T-helper 9 cell (primary cell): ENCODE results near the gene LSMEM2.
A peak's percentile ranks its signal among the peaks of the same experiment; 100 is the strongest.
"Not testable (repeated sequence)": the region's sequence is repeated elsewhere in the genome, so short reads cannot be mapped to it uniquely, and the experiment has no call there.

Experiments
- DNase-seq: peaks from one replicate; pipeline ENCODE4 v3.0.0-alpha.2; 2020
- total RNA-seq, 2 donors: gene quantifications; one replicate each; lab custom pipeline; 2026; lab: John Stamatoyannopoulos, UW

LSMEM2 gene
- total RNA-seq, result 0.14 to 0.24 reads per million in 2 donors

DNA sequence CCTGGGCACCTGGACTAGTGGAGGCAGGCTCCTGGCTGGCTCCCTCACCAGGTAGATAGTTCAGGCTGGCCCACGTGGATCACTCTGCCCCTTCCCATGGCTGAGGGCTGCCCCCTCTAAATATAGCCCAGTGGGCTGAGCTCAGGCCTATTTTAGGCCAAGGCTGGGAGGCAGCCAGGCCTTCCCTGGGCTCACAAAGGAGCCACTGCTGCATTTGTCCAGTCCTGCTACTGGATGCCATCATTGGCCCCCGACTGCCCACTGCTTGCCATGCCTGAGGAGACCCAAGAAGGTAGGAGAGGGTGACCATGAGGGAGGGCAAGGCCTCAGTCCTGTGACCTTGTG is at the start of gene LSMEM2:
TSS of gene LSMEM2 (plus strand) at position 208 of the 345 bp plus-strand sequence. CDS start at position 235, 27 bp downstream.
- DNase-seq, result no peak

DNA sequence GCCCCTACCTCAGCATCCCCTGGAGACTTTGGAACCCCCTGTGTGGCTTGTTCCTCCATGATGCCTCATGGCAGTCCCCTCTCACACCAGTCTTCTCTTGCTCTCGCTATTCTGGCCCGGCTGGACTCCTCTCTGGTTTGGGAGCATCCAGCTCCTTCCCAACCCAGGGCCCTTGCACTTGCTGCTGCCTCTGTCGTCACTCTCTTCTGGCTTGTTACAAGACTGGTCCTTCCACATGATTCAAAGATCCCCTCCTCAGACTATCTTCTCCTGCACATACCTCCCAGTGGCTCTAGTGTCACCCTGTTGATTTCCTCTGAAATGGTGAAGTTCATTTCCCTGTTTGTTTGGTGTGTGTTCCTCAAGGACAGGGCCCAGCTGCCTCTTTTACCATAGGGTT is 49.4 kb upstream of the LSMEM2 start:
- no peak for DNase-seq

DNA sequence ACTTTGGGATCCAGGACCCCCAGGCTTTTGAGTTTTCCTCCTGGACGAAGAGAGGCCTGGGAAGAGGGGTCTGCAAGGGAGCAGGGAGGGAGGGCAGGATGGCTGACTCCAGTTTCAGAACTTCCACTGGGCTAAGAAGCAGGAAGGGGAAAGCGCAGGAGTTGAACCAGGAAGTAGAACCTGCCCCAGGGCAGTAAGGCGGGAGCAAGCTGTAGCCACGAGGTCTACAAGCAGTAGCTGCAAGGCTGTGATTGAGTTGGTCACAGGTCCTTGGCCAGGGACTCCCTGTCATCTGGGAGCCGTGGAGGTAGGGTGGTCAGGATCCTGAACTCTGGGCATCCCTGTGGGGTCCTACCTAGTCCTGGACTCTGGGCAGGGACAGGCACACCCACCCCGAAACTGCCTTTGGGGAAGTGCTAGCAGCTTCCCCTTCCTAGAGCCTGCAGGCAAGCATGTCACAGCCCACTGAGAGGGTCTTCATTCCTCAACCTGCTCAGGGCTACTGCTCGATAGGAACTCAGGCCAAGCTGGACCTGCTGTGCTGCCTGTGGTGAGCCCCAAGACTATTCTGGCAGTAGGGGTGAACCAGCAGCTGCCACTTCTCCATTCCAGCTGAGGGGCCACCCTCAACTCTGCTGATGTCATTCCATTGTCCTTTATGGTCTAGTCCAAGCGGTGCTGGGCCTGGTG is 48.6 kb upstream of the LSMEM2 start:
- DNase-seq, result no peak

DNA sequence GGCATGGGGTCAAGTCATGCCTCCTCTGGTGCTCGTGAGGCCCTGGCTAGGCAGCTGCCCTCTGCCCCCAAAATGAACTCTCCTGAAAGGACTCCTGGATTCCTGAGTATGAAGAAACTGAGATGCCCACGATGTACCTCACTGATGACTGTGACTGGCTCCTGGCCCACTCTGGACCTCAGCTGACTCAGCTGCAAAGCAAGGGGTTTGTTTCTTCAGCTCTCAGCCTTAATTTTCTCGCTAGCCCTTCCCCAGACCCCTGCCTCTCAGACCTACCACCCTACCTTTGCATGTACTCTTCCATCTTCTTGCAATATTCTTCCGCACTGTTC is 48.1 kb upstream of the LSMEM2 start:
- DNase-seq, result no peak

DNA sequence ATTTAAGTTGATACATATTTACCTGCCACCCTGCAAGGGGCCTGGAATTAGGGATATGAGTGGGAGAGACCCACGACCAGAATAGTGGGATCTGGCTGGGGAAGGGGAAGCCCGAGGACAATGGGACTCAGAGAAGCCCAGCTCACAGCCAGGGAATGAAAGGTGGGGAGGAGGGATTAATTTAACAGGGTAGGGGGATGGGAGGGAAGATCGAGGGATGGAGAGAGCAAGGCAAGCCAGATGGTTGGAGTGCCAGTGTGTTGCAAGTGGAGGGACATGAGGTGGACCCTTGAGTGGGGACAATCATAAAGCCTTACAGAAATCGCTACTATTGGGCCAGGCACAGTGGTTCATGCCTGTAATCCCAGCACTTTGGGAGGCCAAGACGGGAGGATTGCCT is 47.3 kb upstream of the LSMEM2 start:
- DNase-seq, result no peak

DNA sequence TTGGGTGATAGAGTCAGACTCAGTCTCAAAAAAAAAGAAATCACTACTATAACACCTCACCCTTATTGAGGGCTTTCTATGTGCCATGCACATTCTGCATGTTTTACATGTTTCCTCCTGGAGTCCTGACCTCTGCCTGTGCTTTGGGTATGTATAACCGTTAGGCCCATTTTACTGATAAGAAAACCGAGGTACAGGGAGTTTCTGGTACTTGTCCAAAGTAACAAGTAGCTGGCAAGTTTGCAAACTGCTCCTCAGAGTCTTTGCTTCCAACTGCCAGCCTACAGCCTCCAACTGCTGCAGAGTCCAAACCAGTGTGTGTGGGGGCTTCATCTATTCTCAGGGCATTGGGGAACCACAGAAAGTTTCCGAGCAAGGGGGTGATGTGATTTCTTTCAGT is 46.6 kb upstream of the LSMEM2 start:
- no peak for DNase-seq

DNA sequence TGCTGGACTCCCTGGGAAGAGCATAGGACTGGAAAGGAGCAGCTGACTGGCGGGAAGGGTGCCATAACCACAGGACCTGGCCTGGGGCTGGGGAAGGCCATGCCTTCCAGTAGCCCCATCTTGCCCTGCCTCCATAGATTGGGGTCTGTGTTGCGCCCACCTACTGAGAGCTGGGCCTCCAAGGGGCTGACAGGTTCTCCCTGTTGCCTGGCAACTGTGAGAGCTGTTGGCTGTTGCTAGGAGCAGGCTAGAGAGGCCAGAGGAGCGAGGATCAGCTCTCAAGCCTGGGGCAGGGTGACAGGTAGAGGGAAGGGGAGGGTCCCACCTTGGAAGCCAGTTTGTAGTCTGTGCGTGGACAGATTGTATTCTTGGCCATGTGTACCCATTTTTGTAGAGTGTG is 45.7 kb upstream of the LSMEM2 start:
- DNase-seq, result no peak

DNA sequence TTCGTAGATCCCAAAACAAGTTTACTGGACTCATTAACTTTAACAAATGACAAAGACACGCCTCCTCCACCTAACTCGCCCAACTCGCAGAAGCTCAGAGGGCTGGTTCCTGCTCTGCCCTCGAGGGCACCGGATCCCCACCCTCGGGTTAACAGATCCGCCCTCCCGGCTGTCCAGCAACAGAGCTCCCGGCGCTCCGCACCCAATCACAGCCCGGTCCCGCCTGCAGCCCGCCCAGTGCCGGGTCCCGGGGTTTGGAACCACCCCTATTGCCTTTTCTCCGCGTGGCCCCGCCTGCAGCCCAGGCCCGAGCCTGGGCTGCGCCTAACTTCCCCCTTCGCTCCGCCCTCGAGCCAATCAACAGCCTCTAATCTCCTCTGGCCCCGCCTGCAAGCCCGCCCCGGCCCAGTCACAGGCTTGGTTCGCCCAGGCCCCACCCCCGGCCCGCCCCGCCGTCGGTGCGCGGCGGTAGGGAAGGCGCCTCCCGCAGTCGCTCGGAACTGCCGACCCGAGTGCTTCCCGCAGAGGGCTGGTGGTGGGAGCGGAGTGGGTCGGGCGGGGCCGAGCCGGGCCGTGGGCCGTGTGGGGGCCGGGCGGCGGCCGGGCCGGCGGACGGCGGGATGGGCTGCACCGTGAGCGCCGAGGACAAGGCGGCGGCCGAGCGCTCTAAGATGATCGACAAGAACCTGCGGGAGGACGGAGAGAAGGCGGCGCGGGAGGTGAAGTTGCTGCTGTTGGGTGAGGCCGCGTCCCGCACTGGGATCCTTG is 43.0 kb upstream of the LSMEM2 start, which contains the start of gene GNAI2:
TSS of gene GNAI2 (plus strand) at position 489 of the 768 bp plus-strand sequence. CDS start at position 621, 132 bp downstream.
- DNase-seq, result peak; percentile 97

DNA sequence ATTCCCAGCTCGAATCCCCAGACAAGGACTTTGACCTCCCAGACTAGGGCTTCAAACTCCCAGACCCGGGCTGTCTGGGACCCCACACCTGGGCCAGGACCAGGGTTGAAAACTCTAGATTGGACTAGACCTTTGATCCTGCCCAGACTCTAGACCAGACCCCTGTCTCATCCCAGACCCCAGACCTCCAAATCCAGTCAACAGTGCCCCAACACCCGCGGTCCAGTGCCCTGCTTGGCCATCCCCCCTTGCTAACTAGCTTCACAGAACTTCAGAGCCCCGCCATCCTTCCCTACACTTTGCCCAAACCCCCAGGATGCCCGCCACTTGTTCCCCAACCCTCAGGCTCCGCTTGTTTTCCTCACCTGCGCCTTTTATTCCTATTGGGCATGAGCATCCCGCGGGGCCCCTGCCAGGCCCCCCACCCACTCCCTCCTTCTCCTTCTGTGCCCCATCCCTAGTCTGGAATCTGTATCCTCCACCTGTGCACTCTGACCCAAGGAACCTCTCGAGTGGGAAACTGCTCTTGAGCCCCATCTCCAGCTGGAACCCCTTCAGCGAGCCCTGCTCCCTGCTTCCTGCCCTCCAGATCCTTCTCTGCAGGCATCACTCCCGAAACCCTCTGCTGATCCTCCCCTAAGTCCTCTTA is 42.3 kb upstream of the LSMEM2 start:
- no peak for DNase-seq

DNA sequence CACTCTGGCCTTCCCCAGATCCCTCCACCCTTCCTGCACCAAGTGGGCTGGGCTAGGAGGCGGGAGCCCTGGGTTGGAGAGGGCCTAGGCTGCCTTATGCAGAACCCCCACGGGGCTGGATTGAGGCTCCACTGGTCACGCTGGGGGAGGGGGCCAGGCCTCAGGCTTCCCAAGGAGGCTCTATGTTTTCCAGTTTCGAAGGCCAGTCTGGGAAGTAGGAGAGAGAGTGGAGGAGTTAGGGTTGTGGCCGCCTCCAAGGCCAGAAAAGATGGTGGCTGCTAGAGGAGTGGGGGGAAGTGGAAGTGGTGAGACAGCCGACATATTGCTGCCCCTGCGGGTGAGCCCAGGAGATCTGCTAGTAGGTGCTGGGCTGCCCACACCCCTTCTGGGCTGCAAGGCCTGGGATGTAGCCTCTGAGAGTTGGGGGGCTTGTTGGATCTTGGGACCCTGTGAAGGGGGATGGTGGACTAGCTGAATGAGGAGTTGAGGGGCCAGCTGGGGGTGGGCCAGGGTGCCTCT is 41.7 kb upstream of the LSMEM2 start:
- no peak for DNase-seq

DNA sequence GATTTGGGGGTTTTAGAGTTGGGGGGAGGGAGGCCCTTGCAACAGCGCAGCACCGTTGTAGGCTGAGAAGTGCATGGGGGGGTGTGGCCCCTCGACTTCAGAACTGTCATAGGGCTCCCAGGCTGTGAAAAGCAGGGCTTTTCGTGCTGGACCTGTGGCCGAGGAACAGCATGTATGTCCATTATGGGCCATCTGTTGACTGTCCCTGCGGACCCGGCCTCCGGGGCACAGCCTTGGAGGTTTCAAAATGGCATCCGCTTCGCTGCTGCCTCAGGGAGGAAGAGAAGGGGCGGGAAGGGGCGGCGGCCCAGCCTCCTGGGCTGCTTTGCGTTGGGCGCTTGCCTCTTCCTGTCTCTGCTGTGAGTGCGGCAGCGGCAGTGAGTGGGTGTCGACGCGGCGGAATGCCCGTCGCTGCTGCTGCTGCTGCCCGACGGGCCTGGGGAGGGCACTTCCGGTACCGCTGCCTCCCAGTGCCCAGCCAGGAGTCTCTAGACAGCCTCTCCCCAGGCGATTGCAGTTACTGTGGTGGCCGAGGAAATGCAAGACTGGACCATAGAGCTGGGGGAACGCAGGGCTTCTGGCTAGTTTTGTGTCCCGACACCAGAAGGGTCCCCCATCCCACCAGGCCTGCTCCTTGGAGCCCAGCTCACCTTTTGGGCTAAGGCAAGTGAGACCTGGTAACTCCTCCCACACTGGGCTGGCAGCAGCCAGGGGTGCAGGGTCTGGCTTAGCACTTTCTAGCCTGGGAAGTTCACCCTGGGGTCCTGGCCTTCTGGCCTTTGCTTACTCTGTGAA is 40.9 kb upstream of the LSMEM2 start:
- DNase-seq, result peak; percentile 76

DNA sequence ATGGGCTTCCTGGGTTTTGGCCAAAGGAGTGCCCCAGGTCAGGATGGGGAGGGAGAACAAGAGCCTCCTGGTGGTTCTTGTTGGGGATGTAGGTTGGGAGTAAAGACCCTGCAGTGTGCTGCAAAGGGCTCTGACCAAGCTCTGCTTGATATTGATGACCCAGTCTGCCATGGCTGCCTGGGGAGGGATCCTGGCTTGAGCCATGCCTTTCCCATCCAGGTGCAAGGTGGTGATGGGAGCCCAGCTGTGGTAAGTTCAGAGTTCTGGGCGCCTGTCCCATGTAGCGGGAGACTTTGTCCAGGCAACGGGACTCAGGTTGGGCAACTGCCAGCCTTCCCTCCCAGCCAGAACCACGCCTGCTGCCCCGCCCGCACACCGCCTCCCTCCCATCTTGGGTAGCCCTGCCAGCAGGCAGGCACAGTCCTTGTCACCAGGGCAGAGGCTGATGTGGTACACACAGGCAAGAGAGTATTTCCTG is 40.3 kb upstream of the LSMEM2 start:
- DNase-seq, result no peak

DNA sequence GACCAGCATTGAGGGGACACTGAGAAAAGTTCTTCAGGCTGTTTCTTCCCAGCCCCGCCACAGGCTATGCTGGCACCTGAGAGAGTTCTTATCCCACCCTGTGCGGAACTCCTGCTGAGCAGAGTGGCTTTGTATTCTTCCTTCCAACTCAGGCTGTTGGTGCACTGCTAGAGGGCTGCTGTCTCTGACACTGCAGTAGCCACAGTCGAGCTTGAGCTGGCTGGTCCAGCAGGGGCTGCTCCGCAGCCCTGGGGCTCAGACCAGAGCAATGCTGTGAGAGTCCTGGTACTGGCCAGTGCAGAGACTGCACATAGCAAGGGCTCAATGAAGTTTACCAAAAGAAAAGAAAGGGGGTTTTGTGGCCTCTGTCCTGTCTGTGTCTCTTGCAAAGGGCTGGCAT is 39.2 kb upstream of the LSMEM2 start:
- no peak for DNase-seq

DNA sequence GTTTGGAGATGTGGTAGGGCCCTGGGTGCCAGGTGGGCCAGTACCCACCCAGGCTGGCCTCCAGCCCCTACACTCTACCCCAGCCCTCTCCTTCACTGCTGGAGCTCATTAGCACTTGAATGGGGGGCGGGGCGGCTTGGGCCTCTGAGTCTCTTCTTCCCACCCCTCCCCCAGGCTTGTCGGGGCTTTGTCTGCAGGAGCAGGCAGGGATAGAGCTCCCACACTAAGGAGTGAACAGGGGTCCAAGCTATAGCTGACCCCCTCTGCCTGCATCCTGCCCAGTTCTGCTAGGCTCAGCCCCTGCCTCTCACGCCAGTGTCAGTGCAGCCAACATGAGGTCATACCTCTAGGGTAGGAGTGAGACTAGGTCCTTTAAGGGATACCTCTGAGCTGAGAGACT is 37.7 kb upstream of the LSMEM2 start:
- no peak for DNase-seq

DNA sequence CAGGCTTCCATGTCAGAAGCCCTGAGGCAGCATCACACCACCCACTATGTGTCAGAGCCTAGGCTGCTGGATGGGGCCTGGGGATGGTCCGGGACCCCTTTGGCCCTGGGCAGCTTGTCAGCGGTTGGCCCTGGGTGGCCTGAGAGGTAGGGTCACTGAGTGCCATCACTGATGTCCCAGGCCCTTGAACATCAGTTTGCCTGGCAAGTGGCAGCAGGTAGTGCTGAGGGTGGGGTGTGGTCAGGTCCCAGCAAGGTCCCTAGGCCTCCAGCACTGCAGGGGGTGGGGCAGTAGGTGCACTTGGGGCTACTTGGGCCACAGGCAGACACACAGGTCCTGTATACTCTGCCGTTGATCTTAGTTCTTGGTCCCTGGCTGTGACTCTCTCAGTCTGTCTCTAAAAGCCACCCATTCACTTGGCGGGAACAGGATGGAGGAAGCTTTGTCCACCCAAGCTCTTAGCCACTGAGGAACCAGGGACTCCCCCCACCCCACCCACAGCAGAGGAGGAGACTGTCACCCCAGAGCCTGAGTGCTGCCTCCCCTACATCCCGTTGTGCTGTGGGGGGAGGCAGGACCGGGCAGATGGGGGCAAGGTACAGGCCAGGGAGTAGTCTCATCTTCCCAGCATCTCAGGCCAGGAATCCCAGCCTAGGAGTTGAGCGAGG is 37.0 kb upstream of the LSMEM2 start:
- no peak for DNase-seq

DNA sequence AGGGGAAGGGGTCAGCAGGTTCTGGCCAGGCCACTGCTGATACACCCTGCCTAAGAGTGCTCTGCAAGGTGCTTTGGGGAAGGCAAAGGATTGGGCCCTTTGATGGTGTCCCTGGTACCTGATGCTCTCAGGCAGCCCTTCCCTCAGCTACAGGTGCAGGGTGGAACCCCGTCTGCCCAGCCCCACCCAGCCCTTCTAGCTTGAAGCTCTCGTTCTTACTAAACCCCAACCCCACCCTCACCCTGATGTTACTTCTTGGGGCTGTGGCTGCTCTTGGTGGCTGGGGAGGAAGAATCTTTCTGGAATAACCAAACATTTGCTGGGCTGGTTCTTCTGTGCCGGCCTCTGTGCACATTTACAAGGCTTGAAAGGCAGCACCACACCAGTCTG is 36.5 kb upstream of the LSMEM2 start:
- DNase-seq, result no peak

DNA sequence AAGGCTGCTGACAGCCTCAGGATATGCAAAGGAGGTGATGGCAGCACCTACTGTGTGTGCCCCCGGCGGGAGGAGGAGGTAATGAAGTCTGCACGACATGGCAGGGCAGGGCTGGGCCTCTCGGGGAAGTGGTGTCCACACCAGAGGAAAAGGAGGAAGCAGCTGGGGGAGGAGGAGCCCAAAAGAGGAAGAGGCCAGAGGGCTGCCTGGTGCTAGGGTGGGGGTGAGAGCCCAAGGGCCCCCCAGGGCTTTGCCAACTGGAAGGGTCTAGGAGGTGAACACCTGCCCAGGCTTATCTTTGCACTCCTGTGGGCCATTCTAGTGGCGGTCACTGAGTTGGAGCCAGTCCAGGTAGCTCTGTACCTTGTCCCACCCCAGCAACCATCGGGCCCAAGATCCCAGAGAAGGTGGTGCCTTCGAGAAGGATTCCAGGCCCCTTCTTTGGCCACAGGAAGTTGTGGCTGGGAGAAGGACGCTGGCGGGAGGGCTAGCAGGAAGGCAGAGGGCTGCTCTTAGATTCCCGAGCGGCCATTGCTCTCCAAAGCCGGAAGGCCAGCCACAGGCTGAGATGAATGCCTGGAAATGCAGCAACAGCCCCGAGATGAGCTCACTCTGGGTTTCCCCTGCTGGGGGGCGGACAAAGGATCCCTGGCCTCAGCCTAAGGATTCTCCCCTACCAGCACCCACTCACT is 35.9 kb upstream of the LSMEM2 start:
- no peak for DNase-seq

DNA sequence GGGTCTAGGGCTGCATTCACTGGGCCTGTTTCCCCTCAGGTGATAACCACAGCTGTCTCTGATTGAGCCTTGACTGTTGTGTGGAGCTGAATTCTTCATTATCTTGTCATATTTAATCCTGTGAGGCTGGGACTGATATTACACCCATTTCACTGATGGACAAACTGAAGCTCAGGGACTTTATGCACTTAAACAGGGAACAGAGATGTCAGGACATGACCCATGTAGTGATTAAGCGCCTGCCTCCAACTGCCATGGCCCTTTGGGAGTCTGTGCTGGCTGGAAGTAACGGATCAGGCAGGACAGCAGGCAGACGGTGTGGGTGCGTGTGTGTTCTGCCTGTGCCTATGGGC is 35.4 kb upstream of the LSMEM2 start:
- DNase-seq, result no peak

DNA sequence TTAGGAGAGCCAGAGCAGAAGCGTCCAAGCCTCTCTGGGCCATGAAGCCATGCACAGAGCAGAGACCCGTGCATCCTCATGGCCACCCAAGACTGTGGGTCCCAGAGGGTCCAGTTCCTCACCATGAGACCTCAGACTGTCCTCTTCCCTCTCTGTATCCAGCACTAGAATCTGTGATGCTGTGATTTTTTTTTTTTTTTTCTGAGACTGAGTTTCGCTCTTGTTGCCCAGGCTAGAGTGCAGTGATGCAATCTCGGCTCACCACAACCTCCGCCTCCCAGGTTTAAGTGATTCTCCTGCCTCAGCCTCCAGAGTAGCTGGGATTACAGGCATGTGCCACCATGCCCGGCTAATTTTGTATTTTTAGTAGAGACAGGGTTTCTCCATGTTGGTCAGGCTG is 34.1 kb upstream of the LSMEM2 start:
- not testable (repeated sequence) for DNase-seq

DNA sequence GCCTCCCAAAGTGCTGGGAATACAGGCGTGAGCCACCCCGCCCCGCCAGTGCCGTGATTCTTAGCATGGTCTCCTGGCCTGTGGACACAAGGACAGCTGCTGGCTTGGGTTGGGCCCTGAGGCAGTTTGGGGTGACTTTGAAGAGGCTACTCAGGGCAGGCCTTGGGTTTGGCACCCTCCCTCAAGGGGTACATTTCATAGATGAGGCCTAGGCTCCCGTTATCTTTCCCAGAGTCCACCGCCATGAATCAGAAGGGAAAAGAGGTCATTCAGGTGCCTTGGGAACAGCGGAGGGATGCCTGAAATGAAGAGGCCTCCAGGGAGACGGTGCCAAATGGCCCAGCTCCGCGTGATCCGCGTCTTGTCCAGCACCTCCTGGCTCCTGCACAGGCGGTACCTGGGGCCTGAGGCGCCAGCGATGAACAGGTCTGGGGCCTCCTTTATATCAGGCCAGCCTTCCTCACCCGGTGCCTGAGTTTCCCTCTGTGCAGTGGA is 33.6 kb upstream of the LSMEM2 start:
- no peak for DNase-seq

DNA sequence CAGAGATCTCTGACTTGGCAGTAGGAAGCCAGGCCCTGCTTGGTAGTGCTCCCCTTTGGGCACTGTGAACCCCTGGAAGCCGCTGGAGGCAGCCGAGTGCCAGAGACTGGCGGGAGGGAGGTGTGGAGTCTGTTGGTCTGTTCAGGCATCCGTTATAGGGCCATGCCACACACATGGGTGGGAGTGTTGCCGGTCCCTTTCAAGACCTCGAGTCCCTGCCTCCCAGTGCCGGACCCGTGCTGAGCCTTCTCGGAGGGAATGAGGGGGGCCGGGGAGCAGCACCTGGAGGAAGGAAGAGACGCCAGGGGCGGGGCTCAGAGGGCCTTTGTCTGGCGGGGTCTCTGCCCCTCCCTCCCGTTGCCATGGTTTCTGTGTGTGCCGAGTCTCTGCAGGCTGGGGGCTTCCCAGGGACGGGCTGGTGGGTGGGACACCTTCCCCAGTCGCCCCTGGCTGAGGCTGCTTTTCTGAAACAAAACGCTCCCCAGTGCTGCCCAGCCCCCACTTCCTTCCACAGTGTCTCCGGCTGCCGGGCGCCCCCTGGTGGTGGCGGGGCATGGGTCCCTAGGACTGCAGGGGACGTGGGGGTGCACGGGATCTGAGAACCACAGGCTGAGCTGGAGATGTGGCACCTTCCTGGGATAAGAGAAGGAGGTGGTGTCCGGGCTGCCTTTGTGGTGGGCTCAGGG is 32.9 kb upstream of the LSMEM2 start:
- peak; percentile 99 for DNase-seq
